HCT116 (cell line): ENCODE data around the gene SWAP70.
"Not testable (repeated sequence)": the region's sequence is repeated elsewhere in the genome, so short reads cannot be mapped to it uniquely, and the experiment has no call there.

Experiments
- CEBPB ChIP-seq: IDR thresholded peaks from 2 replicates; pipeline ENCODE4 v1.6.1; 2012; ENCODE audit warnings: low read depth
- ELF1 ChIP-seq: IDR thresholded peaks from 2 replicates; pipeline ENCODE4 v1.6.1; 2012; ENCODE audit warnings: low read depth, borderline replicate concordance
- EZH2 ChIP-seq: fragments of 200-600 bp; sonication (generic); IDR thresholded peaks from 2 replicates; pipeline ENCODE4 v1.6.1; 2017; ENCODE audit warnings: antibody characterized with exemption, mixed run types
- JUND ChIP-seq: IDR thresholded peaks from 2 replicates; pipeline ENCODE4 v1.6.1; 2012
- POLR2A ChIP-seq: IDR thresholded peaks from 2 replicates; pipeline ENCODE4 v1.7.0; 2011; ENCODE audit warnings: borderline replicate concordance; ENCODE audit not compliant: insufficient read depth, insufficient read length; ENCODE audit errors: extremely low read depth
- SIN3A ChIP-seq: IDR thresholded peaks from 2 replicates; pipeline ENCODE4 v1.6.1; 2012; ENCODE audit warnings: low read depth
- TCF7L2 ChIP-seq: IDR thresholded peaks from 2 replicates; pipeline ENCODE4 v1.7.0; 2011; ENCODE audit warnings: borderline replicate concordance, inconsistent platforms; ENCODE audit not compliant: insufficient read depth, insufficient read length; ENCODE audit errors: extremely low read depth
- YY1 ChIP-seq: IDR thresholded peaks from 2 replicates; pipeline ENCODE4 v1.6.1; 2011; ENCODE audit warnings: low read length, low read depth, moderate library complexity, mild to moderate bottlenecking; ENCODE audit not compliant: insufficient replicate concordance; ENCODE audit errors: extremely low read depth
- TF ChIP-seq, protein P1 (sequence below), 3 experiments: fragments of 200-600 bp in 1 of 3; sonication (generic) in 1 of 3; IDR thresholded peaks in 2 of 3; conservative IDR thresholded peaks in 1 of 3; 2 replicates each; pipeline ENCODE4 v1.5.1; 2012 to 2017; ENCODE audit warnings: low read depth in 2 of 3, low read length in 2 of 3, antibody characterized with exemption in 1 of 3, borderline replicate concordance in 1 of 3, control low read depth in 1 of 3, mild to moderate bottlenecking in 1 of 3, mixed read lengths in 1 of 3, mixed run types in 1 of 3, moderate library complexity in 1 of 3; ENCODE audit not compliant: insufficient read depth in 1 of 3

DNA sequence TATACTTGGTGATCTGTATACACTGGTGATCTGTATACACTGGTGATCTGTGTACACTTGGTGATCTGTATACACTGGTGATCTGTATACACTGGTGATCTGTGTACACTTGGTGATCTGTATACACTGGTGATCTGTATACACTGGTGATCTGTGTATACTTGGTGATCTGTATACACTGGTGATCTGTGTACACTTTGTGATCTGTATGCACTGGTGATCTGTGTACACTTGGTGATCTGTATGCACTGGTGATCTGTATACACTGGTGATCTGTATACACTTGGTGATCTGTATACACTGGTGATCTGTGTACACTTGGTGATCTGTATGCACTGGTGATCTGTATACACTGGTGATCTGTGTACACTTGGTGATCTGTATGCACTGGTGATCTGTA, 41.5 kb downstream of the SWAP70 start:
- not testable (repeated sequence) for TF ChIP-seq SIN3A, JUND, POLR2A, TCF7L2, YY1, EZH2, ELF1, CEBPB
- TF ChIP-seq, protein P1, sequence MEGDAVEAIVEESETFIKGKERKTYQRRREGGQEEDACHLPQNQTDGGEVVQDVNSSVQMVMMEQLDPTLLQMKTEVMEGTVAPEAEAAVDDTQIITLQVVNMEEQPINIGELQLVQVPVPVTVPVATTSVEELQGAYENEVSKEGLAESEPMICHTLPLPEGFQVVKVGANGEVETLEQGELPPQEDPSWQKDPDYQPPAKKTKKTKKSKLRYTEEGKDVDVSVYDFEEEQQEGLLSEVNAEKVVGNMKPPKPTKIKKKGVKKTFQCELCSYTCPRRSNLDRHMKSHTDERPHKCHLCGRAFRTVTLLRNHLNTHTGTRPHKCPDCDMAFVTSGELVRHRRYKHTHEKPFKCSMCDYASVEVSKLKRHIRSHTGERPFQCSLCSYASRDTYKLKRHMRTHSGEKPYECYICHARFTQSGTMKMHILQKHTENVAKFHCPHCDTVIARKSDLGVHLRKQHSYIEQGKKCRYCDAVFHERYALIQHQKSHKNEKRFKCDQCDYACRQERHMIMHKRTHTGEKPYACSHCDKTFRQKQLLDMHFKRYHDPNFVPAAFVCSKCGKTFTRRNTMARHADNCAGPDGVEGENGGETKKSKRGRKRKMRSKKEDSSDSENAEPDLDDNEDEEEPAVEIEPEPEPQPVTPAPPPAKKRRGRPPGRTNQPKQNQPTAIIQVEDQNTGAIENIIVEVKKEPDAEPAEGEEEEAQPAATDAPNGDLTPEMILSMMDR (IDR thresholded peaks at IDR 0.05 in 2 of 3, conservative IDR thresholded peaks at IDR 0.05 in 1 of 3; ENCODE audit: borderline replicate concordance in 1 of 3, insufficient read depth in 1 of 3, low read depth in 2 of 3, low read length in 2 of 3), result not testable (repeated sequence)
